Measurements from ENCODE around the gene NEU4. TPM values are rescaled to one million over a fixed set of nuclear protein-coding genes. Genes with fewer than 3 reads are reported as not detected.

Gene NEU4
- total RNA-seq, 1 experiment from 2014 or later = 10.0 TPM

GRCh38 chr2:241801611-241802420, 7.2 kb upstream of the NEU4 start:
- intact Hi-C loops (cut with micrococcal nuclease; ENCODE audit: unreplicated experiment) (no loop called here), in situ Hi-C loops (cut with HindIII; ENCODE audit: low pct_unique_long_range_greater_than_20kb, low sequenced_read_pairs) (no loop called here)
- Histone ChIP-seq H3K9me3 (ENCODE audit: control insufficient read depth, insufficient read depth, low read depth, low read length) (no peaks in the 10 kb centered on the region), H3K4me1 (ENCODE audit: control insufficient read depth, insufficient read depth, low read length) (peaks cover 14% of the 10 kb centered on the region), H3K27ac (ENCODE audit: low read length) (no peak overlapping the region), H3K27me3 (ENCODE audit: control insufficient read depth, insufficient read depth, low read length) (no peaks in the 10 kb centered on the region), H3K36me3 (ENCODE audit: control insufficient read depth, insufficient read depth, low read length) (no peaks in the 10 kb centered on the region), H3K4me3 (ENCODE audit: low read depth in 2 of 2, low read length in 2 of 2) (no peak overlapping the region)
- CTCF ChIA-PET = no interaction called here
- POLR2A ChIA-PET = no interaction called here
- DNase-seq (ENCODE audit: low read depth, low spot score) = no peak
- no peak for TF ChIP-seq SIN3A (IDR thresholded peaks at IDR 0.05; ENCODE audit: borderline replicate concordance, insufficient read depth, low read depth, low read length)
- TF ChIP-seq POLR2AphosphoS5 (IDR thresholded peaks at IDR 0.05; ENCODE audit: low read depth, low read length) = no peak
- TF ChIP-seq CTCF (IDR thresholded peaks at IDR 0.05) = no peak
- no peak for TF ChIP-seq REST (IDR thresholded peaks at IDR 0.05; ENCODE audit: insufficient read depth in 1 of 2, low read depth in 2 of 2, low read length in 1 of 2)
- TF ChIP-seq TCF7L2 (IDR thresholded peaks at IDR 0.05; ENCODE audit: low read depth, low read length) = no peak
- BruUV-seq (replicated peaks) = no TSS peak
- no peak for ATAC-seq

DNA sequence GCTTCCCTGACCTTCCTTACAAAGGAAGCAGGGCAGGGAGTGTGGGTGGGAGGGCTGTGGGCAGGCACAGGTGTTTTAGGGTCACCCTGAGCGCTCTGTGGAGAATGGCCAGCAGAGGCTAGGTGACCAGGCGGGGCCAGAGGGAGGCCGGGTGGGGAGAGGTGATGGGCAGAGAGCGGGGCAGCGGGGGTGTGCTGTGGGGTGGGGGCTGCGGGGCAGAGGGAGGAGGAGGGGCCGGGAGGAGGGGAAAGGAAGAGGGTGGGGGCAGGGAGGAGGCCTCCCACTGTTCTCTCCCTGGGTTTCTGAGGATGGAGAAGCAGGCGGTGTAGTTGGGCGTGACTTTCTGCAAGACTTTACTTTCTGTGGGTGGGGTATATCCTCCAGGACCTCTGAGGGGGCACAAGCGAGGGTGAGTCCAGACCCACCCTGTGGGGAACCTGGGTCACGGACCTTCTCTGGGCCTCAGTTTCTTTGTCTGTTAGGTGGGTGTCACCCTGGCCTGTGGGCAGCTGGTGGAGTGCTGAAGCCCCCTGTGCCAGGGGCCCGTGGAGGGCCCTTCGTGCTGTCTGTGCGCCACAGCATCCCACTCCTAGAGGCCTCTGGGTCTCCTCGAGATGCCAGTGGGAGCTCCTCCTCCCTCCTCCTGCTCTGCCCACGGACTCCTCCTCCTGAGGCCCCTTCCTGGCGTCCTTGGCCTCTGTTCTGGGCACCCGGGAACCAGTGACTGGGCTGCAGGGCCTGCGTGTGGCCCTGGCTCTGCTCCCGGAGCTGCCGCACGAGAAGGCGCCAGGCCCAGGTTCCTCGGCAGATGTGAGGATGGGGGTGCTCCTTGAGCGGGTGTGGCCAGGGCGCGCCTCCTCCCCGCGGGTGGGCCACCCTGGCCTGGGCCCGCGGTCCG, 6.3 kb upstream of the NEU4 start:
- in situ Hi-C loops (cut with HindIII; ENCODE audit: low pct_unique_long_range_greater_than_20kb, low sequenced_read_pairs) (no loop called here), intact Hi-C loops (cut with micrococcal nuclease; ENCODE audit: unreplicated experiment) (no loop called here)
- Histone ChIP-seq H3K27ac (ENCODE audit: low read length) (peak overlapping the region; percentile 51; the same call in 1 of the 2 replicates), H3K4me1 (ENCODE audit: control insufficient read depth, insufficient read depth, low read length) (peaks cover 14% of the 10 kb centered on the region), H3K36me3 (ENCODE audit: control insufficient read depth, insufficient read depth, low read length) (no peaks in the 10 kb centered on the region), H3K9me3 (ENCODE audit: control insufficient read depth, insufficient read depth, low read depth, low read length) (no peaks in the 10 kb centered on the region), H3K4me3 (ENCODE audit: low read depth in 2 of 2, low read length in 2 of 2) (no peak overlapping the region; a peak in 1 of 4 replicates), H3K27me3 (ENCODE audit: control insufficient read depth, insufficient read depth, low read length) (no peaks in the 10 kb centered on the region)
- peak; percentile 13; the same call in 1 of the 2 replicates for ATAC-seq
- no TSS peak for BruUV-seq (replicated peaks)
- TF ChIP-seq CTCF (IDR thresholded peaks at IDR 0.05) (no peak), TCF7L2 (IDR thresholded peaks at IDR 0.05; ENCODE audit: low read depth, low read length) (no peak), POLR2AphosphoS5 (IDR thresholded peaks at IDR 0.05; ENCODE audit: low read depth, low read length) (no peak), REST (IDR thresholded peaks at IDR 0.05; ENCODE audit: insufficient read depth in 1 of 2, low read depth in 2 of 2, low read length in 1 of 2) (no peak)
- ChIA-PET CTCF (no interaction called here), POLR2A (no interaction called here)
- DNase-seq (ENCODE audit: low read depth, low spot score) = no peak

Measured in Panc1 (cell line).